Stimulated activated CD8-positive, alpha-beta memory T cell treated with anti-CD3 and anti-CD28 coated beads, Interleukin-12 subunit alpha, Interleukin-12 subunit beta, amount 100 ng/mL, for 24 hours (primary cell): ENCODE measurements around the gene BRME1.
"Not testable (repeated sequence)": the region's sequence is repeated elsewhere in the genome, so short reads cannot be mapped to it uniquely, and the experiment has no call there.

Experiments
- DNase-seq: peaks from one replicate; pipeline ENCODE4 v3.0.0-alpha.2; 2020; ENCODE audit errors: extremely low read depth

Gene BRME1

DNA sequence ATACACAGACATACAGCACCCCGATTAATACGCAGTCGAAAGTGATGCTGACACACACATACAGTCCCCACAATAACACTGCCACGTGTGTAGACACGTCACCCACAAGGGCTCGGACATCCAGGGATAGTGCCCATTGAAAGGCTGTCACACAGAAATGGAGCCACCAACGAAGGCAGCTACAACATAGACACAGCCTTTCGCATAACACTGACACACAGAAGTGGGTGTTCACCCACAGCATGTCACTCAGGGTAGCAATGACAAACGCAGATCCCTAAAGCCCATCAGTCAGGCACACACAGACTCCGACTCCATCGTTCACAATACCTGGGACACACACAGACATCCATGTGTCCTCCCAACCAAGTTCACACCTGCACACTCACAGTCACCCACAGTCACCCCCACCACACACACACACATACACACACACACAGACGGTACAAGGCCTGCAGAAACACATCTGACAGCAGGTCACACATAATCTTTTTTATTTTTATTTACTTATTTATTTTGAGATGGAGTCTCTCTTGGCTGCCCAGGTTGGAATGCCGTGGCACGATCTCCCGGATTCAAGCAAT, 39.4 kb downstream of the BRME1 start:
- no peak for DNase-seq

GRCh38 chr19:13865571-13866462, 40.1 kb downstream of the BRME1 start:
- no peak for DNase-seq

DNA sequence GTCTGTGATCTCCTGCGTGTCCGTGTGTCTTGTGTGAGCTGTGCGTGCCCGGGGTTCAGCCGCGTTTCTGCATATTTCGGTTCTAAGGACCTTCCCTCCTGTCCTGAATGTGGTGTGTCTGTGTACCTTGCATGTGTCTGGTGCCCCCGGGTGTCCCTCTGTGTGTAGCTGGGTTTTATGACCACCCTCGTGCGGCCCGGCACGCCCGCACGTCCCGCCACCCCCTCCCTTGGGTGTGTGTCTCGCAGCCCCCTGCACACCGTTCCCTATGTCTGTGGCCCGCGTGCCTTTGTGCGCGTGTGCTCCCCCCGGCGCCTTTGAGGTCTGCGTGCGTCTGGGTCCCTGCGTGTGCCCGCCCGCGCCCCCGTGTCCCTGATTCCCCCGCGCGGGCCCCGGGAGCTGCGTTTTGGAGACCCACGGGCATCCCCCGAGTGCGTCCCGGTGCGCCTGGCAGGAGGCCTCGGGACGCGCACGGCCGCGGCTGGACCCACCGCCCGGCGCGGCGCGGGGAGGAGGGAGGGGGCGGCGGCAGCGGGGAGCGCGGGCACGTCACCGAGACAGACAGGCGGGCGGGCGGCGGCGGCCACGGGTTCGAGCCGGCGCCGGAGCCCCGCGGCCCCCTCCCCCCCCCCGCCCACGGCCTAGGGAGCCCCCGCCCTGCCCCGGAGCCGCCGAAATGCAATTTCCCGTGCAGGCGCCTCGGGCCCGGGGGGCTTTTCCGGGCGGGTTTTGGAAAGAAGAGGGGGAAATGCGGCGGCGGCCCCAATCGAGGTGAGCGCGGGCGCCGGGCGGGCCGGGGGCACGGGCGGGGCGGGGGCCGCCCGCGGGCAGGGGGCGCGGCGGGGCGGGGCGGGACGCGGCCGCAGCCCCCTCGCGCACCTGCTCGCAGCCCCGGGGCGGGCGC, 41.0 kb downstream of the BRME1 start:
- DNase-seq = no peak

DNA sequence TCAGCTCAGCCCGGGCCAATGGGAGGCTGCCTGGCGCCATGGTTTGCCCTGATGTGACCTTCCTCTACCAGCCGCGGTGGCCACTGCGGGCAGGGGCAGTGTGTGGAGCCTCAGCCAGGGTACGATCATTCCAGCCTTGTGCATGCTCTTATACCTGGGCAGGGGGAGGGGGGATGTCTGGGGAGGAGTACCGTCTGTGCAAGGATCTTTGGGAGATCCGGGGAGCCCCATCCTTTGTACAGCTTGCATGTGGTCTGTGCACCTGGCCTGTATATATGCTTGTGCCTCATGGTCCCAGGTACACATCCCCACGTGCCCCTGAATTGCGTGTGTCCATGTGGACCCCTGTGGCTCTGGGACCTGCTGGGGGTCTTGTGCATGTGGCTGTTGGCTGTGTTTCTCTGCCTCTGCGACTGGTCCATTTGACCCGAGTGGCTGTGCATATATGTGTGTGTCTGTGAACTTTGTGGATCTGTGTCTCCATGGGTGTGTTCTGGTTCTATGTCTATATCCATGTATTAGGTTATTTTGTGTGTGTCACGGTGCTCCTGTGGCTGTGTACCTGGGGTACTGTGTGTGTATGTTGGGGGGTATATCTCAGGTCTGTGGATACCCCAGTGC, 41.8 kb downstream of the BRME1 start:
- no peak for DNase-seq

- DNase-seq = peak; percentile 67
These were observed 44.0 kb downstream of the BRME1 start for GRCh38 chr19:13861714-13862531.

DNA sequence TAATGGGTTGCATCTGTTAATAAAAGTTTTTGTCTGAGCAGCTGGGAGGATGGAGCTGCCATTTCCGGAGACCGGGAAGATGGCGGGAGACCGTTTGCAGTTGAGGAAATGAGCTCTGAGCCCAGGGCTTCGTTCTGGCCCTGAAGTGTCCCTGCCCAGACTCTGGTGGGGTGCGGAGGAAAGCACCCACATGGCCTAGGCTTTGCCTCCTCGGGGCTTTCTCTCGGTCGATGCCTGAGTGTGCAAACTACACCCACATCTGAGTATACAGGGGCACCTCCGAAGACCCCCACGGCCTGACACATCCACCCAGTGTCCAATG, 44.6 kb downstream of the BRME1 start:
- no peak for DNase-seq

GRCh38 chr19:13860679-13861391, 45.1 kb downstream of the BRME1 start:
- no peak for DNase-seq

- DNase-seq = no peak
These were observed 46.5 kb downstream of the BRME1 start for GRCh38 chr19:13859361-13859880.

DNA sequence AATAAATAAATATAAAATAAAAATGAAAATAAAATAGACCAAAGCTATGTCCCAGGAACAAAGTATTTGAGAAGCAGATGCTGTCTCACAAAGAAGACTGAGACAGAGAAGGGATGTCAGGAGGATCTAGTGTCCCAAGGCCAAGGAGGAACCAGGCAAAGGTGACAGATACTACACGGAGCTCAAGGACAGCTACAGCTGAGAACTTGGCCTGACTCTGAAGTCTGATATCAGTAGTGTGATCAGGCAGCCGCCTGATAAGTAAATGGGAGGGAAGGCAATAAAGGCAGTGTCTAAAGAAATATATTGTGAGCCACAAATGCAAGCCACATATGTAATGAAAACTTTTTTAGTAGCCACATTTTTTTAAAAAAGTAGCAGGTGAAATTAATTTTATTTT, 49.4 kb downstream of the BRME1 start:
- DNase-seq = no peak

DNA sequence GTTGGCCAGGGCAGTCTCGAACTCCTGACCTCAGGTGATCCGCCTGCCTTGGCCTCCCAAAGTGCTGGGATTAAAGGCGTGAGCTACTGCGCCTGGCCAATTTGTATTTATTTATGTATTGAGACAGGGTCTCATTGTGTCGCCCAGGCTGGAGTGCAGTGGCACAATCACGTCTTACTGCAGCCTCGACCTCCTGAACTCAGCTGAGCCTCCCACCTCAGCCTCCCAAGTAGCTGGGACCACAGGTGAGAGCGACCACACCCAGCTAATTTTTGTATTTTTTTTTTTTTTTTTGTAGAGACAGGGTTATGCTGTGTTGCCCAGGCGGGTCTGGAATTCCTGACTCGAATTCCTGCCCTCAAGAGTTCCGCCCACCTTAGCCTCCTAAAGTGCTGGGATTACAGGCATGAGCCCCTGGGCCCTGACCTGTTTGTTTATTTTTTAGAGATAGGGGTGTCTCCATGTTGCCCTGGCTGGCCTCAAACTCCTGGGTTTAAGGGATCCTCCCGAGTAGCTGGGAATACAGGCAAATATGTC, 53.7 kb downstream of the BRME1 start:
- DNase-seq = not testable (repeated sequence)

- not testable (repeated sequence) for DNase-seq
These were observed 54.2 kb downstream of the BRME1 start for GRCh38 chr19:13851734-13852114.

DNA sequence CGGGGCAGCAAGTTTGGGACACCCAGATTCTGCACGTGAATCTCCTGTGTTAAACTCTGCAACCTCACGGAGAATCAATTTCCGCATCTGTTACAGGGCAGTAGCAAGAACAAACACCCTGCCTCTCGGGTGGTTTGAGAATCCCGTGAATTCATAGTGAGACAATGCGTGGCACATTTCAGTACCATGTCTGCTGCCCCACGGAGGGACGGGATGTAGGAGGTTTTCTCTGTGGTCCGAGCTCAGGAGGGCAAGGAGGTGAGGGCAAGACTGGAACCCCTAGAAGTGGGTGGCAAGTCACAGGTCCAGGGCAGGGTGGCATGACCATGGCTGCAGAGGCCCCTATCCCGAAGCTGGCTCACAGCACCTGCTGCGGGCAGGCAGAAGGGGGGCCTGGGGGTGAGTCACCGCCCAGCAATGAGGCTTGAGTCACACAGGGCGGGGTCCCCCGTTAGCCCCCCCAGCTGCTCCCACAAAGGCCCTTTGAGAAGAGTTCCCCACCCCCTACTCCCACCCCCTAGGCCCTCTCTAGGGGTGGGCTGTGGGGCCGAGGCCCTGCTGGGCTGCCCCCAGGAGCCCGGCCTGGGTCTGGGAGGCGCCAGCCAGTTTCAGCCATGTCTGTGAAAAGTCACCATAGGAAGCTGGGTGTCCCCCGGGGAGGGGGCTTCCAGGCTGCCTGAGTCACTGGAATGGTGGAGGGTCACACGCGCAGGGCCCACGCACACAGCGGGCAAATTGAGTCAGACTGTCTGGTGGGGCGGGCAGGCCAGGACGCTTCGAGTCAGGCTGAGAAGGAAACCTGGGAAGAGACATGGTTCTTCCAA, 54.8 kb downstream of the BRME1 start:
- DNase-seq = no peak

- no peak for DNase-seq
These were observed 55.7 kb downstream of the BRME1 start for GRCh38 chr19:13849991-13850909.

DNA sequence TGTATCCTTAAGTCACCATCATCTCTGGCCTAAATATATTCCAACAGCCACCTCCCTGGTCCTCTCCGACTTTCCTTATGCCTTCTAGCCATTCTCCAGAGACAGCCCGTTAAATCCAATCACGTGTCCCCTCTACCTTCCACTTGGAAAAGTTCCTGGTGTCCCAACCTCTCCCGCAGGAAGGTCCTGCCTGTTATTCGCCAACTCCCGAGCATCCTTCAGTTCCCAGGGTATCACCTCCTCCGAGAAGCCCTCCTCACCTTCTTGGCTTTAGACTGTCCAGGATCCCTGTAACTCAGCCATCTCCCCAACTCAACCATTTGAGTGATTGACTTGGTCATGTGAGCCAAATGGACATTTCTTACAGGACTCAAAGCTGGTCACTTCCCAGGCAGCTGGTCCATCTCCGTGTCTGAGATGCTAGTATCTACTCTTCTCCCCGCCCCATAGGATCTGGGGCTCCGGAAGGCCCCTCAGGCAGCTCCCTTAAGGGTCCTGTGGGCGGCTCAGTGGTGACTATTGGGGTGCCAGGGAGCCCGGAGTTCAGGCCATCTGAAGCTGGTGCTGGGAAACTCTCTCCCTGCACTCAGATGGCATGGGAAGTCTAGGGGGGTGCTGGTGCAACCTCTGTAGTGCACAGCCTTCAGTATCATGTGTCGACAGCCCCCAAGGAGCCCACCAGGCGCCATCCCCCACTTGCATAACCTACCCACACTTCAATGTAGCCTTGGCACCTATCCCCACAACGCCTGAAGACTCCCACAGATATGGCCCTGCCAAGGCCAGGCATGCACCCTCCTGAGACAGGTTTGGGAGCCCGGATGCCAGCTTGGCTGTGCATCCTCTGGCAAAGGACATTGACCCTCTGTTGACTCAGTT, 56.9 kb downstream of the BRME1 start:
- no peak for DNase-seq

- DNase-seq = no peak
These were observed 57.6 kb downstream of the BRME1 start for GRCh38 chr19:13848340-13848677.

DNA sequence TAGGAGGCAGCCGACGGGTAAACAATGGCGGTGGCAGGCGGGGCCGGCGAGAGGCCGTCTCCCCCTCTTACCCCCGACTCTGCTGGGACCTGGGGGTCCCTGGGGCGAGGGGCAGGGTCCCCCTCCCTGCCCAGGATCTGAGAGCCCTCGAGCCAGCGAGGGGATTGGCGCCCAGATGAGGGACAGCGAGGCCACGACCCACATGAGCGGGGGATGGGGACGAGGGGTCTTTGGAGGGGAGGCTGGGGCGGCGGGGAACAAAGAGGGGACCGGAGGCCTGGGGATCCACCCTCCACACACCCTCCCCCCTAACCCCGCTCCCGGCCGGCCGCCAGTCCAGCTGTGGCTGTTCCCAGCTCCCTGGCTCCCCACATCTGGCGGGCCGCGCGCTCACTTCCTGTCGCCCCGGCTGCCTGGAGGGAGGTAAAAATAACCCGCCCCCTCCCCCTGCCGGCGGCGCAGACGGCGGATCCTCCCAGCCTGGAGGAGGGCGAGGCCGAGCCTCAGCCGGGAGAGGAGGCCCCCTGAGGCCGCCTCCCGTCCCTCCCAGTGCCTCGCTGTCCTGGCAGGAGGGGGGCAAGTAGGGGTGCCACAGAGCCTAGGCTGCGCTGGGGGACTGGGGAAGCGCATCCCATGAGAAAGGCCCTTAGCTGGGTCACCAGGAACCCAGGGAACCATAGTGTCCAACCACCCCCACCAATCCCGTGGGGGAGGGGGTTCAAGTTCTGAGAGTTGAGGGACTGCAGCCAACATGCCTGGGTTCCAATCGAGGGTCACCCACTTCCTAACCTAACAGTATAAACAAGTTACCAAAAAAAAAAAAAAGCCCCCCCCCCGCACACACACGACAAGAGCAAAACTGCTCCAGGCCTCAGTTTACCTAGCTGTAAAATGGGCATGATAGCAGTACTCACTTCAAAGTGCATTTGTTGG, 58.2 kb downstream of the BRME1 start:
- DNase-seq = peak; percentile 57
